ENCODE data around the gene CDH13. TPM values are rescaled to one million over a fixed set of nuclear protein-coding genes. Genes with fewer than 3 reads are reported as not detected.
A peak's percentile ranks its signal among the peaks of the same experiment; 100 is the strongest.

The CDH13 gene
- total RNA-seq, 1 donor from 2014 or later: not detected

GRCh38 chr16:83769397-83770008 is 1142.7 kb downstream of the CDH13 start:
- H3K4me3 Mint-ChIP-seq: peak overlapping the region; percentile 61
- ATAC-seq (ENCODE audit: low read depth) (peak; percentile 91), DNase-seq (no peak)
- peaks cover 21% of the 10 kb centered on the region for H3K4me1 Mint-ChIP-seq
- CTCF ChIA-PET: no interaction called here
- no peaks in the 10 kb centered on the region for H3K27me3 Mint-ChIP-seq
- POLR2A ChIA-PET: interaction anchor here (2.4 kb wide), 1 partner anchor 38 kb away, joined by 9 read pairs; the partner anchor contains the start of gene HSBP1
- H3K27ac Mint-ChIP-seq: peak overlapping the region; percentile 84
- peaks cover 6% of the 10 kb centered on the region for H3K9me3 Mint-ChIP-seq
- TF ChIP-seq, protein P1, sequence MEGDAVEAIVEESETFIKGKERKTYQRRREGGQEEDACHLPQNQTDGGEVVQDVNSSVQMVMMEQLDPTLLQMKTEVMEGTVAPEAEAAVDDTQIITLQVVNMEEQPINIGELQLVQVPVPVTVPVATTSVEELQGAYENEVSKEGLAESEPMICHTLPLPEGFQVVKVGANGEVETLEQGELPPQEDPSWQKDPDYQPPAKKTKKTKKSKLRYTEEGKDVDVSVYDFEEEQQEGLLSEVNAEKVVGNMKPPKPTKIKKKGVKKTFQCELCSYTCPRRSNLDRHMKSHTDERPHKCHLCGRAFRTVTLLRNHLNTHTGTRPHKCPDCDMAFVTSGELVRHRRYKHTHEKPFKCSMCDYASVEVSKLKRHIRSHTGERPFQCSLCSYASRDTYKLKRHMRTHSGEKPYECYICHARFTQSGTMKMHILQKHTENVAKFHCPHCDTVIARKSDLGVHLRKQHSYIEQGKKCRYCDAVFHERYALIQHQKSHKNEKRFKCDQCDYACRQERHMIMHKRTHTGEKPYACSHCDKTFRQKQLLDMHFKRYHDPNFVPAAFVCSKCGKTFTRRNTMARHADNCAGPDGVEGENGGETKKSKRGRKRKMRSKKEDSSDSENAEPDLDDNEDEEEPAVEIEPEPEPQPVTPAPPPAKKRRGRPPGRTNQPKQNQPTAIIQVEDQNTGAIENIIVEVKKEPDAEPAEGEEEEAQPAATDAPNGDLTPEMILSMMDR (IDR thresholded peaks at IDR 0.05): no peak
- intact Hi-C loops (cut with micrococcal nuclease): loop anchor here (2.0 kb wide), 1 partner anchor 37 kb away; the partner anchor contains the start of gene HSBP1
- no peaks in the 10 kb centered on the region for H3K36me3 Mint-ChIP-seq (ENCODE audit: low read depth)

DNA sequence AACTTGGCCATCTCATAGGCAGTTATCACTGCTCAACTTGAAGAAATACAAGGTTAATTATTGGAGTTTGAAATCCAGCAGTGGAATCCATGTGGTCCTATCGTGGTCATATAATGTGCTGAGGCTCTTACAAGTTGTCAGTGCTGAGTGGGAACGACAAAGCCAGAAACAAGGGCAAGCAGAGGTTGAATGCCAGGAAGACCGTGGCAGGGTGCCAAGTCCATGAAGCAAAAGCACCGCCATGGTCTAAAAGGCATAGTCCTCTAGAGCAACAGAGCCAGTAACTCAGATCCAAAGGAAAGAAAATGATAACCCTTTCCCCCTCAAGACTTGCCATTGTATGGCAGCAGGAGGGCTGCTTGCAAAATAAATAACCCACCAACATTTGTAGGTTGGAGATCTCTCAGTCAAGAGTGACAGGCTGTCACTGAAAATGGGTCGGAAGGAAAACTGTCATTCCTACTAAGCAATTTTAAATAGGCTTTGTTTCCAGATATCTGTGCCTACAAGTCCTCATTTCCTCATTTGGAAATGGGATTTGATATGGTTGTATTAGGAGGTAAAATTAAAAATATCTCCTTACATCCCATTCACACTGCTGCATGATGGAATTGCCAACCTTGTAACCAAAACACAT is 1144.7 kb downstream of the CDH13 start:
- TF ChIP-seq, protein P1 (IDR thresholded peaks at IDR 0.05): no peak
- no peak for ATAC-seq (ENCODE audit: low read depth)
- intact Hi-C loops (cut with micrococcal nuclease): no loop called here

GRCh38 chr16:83772806-83773205 is 1146.0 kb downstream of the CDH13 start:
- DNase-seq (no peak), ATAC-seq (ENCODE audit: low read depth) (no peak)
- peaks cover 6% of the 10 kb centered on the region for H3K9me3 Mint-ChIP-seq
- peaks cover 21% of the 10 kb centered on the region for H3K4me1 Mint-ChIP-seq
- CTCF ChIA-PET: no interaction called here
- TF ChIP-seq, protein P1 (IDR thresholded peaks at IDR 0.05): no peak
- no peak overlapping the region for H3K4me3 Mint-ChIP-seq
- no peaks in the 10 kb centered on the region for H3K36me3 Mint-ChIP-seq (ENCODE audit: low read depth)
- intact Hi-C loops (cut with micrococcal nuclease): no loop called here
- POLR2A ChIA-PET: no interaction called here
- H3K27ac Mint-ChIP-seq: no peak overlapping the region
- H3K27me3 Mint-ChIP-seq: peaks cover 13% of the 10 kb centered on the region

More for the DNA sequence above, 1144.7 kb downstream of the CDH13 start:
- no peak overlapping the region for H3K4me3 Mint-ChIP-seq
- CTCF ChIA-PET: no interaction called here
- no peak overlapping the region for H3K27ac Mint-ChIP-seq
- peaks cover 7% of the 10 kb centered on the region for H3K27me3 Mint-ChIP-seq
- H3K4me1 Mint-ChIP-seq: peaks cover 21% of the 10 kb centered on the region
- peaks cover 6% of the 10 kb centered on the region for H3K9me3 Mint-ChIP-seq
- DNase-seq: no peak
- POLR2A ChIA-PET: no interaction called here
- H3K36me3 Mint-ChIP-seq (ENCODE audit: low read depth): no peaks in the 10 kb centered on the region

DNA sequence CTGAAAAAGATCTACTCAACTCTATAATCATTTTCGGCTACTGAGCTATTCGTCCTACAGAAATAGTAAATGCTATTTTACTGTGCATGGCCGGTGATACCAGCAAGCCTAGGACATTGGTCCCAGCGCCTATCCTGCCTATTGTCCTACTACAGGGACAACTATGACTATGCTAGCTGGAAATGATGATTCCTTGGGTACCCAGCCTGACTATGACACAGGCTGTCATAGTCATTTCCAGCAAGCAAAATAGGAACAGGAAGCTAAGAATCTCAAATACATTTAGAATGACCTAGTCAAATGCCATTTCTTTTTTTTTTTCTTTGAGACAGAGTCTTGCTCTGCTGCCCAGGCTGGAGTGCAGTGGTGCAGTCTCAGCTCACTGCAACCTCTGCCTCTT is 1147.3 kb downstream of the CDH13 start:
- DNase-seq (no peak), ATAC-seq (ENCODE audit: low read depth) (no peak)
- no peak overlapping the region for H3K27ac Mint-ChIP-seq
- H3K9me3 Mint-ChIP-seq: peaks cover 5% of the 10 kb centered on the region
- no peak overlapping the region for H3K4me3 Mint-ChIP-seq
- TF ChIP-seq, protein P1 (IDR thresholded peaks at IDR 0.05): no peak
- intact Hi-C loops (cut with micrococcal nuclease): no loop called here
- POLR2A ChIA-PET: no interaction called here
- H3K4me1 Mint-ChIP-seq: peaks cover 17% of the 10 kb centered on the region
- H3K36me3 Mint-ChIP-seq (ENCODE audit: low read depth): no peaks in the 10 kb centered on the region
- H3K27me3 Mint-ChIP-seq: peaks cover 16% of the 10 kb centered on the region
- CTCF ChIA-PET: no interaction called here

DNA sequence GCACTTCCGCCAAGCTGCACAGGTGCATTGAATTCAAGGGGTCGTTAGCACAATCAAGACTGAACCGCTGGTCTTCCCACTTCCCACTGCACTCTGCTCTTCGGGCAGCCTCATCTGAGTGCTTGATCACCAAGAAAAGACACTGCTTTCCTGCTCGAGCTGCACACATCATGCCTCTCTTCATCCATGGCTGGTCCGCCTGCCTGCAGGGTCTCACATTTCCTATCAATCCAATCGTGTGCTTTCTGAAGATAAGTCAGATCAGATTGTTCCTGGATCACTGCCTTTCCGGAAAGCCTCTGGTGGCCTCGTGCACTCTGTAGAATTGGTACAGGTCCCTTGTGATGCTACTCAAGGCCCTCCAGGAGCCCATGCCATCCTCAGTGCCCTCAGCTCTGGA is 1150.2 kb downstream of the CDH13 start:
- no peaks in the 10 kb centered on the region for H3K36me3 Mint-ChIP-seq (ENCODE audit: low read depth)
- no peak overlapping the region for H3K4me3 Mint-ChIP-seq
- H3K9me3 Mint-ChIP-seq: no peaks in the 10 kb centered on the region
- H3K27me3 Mint-ChIP-seq: peaks cover 16% of the 10 kb centered on the region
- DNase-seq (no peak), ATAC-seq (ENCODE audit: low read depth) (no peak)
- no peak overlapping the region for H3K27ac Mint-ChIP-seq
- peaks cover 10% of the 10 kb centered on the region for H3K4me1 Mint-ChIP-seq
- intact Hi-C loops (cut with micrococcal nuclease): no loop called here
- CTCF ChIA-PET: no interaction called here
- POLR2A ChIA-PET: no interaction called here
- TF ChIP-seq, protein P1 (IDR thresholded peaks at IDR 0.05): no peak

Data from activated B cell treated with CpG ODN at 0.5 μM for 24 hours (primary cell).